NCI-H1417 (cell line): ENCODE results near the gene FGF14.

Experiments used
- DNase-seq, 3 experiments: peaks; one replicate each; lab custom pipeline; 2025; lab: John Stamatoyannopoulos, UW

The FGF14 gene

DNA sequence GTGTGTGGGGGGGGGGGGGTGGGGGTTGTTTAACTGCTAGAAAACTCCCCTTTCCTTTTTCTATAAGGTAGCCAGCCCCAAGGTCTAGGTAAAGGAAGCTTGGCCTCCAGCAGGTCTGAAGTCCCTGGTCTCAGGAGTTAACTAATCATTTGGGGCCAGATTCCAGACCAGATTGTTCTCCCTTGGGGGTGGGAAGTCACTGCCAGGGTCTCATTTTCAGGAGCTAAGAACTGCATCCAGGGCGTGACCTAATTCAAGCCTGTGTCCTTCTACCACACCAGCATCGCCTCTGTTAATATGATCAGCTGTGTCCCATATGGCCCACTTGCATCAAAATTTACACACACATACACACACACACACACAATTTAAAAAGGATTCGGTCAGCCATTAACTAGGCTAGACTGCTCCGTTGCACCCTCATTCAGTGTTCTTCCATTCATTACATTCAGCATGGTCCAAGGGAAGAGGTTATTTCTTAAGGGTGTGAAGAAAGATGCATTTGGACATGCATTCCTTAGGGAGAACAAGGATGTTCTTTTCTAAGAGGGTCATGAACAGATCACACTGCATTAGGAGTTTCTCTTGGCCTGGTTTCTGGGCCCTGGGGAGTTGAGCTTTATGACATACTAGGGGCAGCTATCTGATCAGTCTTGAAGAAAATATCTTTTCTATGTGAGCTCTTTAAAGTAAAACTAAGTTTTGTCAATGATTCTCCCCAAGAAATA, 91.0 kb downstream of the FGF14 start:
- DNase-seq: no peak

DNA sequence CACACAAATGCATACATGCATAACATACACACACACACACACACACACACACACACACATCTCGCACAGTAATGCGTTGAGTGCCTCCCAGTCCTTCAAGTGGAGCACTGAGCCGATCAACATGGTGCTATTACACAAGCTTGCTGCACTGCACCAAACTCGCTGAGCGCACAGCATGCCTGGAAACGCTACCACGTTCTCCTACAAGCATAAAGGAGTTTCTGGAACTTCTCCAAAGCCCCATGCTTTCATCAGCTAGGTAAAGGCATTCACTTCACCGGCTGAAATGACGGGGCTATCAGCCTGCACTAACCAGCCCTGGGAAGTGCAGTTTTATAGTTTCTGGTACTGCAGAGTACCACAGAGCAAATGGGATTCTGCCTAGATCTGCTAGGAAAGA, 92.7 kb downstream of the FGF14 start:
- peak in 1 of 3 experiments; percentile 68 for DNase-seq

DNA sequence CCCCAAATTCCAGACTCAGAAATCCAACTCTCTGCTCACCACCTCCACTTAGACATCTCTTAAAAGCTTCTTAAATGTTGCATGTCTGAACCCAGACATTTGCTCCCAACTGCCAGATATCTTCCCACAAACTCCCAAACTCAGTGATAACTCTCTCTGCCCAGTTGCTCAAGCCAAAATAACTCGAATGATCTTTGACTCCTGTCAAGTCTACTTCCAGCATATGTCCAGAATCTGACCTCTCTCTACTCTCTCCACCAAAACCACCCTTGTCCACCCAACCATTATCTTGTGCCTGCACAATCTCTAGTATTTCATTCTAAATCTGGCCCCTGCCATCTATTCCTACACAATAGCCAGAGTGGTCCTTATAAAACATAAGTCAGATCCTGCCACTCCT, 99.3 kb downstream of the FGF14 start:
- no peak for DNase-seq

DNA sequence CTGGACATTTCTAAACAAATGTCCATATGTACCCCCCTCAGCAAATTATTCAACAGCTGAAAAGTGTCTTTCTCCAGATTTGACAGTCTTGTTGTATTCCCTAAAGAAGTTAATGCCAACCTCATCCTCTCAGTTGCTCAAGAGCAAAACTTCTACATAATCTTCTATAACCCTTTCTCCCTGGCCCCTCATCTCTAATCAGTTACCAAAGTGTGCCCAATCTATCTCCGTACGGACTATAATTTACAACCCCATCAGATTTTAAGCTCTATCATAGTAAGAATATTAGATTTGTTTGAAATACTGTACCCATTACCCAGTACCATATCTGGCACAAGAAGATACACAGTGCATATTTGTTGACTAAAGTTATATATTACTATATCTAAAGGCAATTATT, 101.5 kb downstream of the FGF14 start:
- DNase-seq: no peak

DNA sequence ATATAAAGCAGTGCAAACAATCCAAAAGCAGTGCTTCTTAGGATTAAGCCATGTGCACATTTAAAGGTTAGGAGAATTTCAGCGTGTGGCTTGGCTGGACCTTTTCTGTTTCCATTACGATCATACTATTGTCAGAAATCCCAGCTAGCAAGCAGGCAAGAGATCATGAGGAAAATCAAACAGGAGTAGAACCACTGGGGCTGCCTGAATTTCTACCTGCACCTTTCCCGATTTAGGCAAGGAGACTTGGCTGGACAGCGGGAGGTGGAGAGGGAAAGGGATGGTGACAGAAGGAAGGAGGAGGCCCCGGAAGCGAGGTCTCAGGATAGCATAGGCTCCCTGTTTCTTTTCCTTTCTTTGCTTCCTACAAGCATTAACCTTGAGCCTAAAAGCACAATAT, 102.5 kb downstream of the FGF14 start:
- DNase-seq: no peak

DNA sequence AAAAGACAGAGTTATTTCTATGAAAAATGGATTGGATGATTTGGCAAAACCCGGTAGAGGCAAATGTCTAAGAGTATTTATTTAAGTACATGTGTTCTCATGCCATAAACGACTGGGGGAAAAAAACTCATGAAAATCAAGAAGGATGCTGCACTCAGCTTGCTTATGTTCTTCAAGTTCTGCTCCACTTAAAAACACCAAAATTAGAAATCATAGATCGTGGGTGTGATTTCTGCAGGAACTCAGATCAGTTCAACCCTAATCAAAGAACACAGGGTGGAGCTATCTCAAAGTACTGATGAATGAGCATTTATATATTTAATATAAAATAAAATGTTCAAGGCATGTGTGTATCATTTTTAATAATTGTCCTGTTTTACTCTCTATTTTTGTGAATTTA, 103.8 kb downstream of the FGF14 start:
- no peak for DNase-seq

DNA sequence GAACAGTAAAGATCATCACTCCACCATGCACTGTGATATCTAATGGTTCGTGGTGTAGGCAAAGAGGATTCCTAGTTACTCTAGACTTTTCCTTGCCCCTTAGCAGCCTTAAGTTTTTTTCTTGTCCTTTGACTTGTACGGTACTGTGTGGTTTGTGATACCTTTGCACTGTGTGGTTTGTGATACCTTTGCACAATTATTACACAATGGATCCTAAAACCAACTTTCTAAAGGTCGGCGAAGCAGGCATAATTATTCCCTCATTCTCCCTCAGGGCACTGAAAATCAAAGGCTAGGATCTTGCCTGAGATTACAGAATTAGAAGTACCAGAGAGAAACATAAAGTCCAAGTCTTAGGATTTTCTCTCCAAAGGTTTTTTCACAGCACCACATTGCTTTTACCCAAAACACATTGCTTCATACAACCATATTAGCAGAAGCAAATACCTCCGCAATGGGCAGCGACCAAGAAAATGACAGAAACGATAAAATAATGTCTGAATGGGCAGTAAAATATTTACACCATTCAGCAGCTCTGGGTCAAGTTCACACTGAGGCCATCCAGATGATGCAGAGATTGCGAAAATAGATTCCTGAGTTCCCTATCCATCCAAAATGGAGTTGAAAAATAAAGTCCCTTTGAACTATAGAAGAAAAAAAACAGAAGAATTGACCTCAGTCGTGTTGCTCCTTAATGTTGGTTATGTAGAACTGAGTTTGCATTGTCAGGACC, 106.4 kb downstream of the FGF14 start:
- DNase-seq: no peak

DNA sequence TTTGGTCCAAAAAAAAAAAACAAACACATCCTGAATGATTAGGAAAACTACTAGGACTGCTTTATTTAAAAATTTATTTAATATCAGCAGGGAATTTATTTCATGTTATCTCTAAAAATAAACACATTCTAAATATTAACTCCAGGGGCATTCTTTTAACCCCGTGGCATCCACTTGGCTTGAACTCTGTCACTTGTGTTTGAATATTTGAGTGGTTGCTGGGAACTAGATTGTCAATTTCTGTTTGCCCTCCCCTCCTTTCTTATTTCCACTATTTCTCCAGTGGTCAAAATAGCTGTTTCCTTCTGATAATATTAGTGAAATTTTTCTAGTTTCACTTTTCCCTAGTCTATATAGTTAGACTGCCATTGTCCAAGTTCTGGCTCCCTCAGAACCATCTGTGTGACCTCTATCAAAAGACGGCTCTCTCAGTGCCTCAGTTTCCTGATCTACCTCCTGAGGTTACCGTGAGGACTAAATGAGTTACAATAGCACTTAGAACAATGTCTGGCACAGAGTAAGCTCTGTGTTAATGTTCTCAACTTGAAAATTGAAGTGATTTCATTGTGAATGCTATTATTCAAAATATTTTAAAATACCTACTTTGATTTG, 107.3 kb downstream of the FGF14 start:
- DNase-seq: no peak

DNA sequence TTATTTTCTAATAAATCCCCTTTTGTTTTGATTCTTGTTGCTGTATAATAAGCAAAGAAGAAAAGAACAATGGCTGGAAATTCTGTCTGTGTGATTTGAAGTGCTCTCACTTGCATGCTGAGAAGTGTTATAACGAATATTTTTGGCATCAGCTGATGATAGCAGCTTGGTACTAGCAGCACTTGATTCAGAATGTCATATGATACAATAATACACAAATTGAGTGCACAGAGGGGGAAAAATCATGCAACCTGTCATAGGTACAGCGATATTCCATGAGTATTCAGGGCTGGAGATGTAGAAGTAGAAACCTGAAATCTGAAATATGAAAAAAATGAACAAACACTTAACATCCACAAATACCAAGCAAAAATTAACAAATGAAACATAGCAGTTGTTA, 108.1 kb downstream of the FGF14 start:
- DNase-seq: peak in 2 of 3 experiments; percentile 45 to 72

DNA sequence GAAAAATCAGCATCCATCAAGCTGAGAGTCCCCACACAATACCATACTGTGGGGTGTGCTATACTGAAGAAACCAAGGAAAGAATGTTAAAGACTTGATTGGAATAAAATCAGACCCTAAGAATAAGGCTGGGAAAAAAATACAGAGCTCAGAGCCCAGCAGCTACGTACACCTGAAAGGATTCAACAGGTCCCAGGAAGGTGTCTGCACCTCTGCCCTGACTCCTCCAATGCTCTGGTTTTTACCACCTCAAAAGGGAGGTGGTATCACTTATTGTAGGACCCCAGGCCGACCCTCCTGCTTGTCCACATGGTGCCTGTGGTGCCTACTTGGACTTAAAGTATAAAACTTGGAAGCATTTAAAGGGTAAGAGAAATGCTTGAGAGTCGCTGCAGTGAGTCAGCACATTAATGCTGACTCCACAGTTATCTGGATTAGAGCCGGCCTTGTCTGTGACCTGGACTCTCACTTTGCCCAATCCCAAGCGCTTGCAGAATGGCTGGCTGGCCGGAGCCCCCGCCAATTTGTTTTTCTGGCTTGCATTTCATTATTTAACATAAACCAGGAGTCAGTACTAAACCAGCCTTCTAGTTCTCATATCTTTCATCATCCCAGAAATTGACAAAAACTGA, 110.1 kb downstream of the FGF14 start:
- no peak for DNase-seq

DNA sequence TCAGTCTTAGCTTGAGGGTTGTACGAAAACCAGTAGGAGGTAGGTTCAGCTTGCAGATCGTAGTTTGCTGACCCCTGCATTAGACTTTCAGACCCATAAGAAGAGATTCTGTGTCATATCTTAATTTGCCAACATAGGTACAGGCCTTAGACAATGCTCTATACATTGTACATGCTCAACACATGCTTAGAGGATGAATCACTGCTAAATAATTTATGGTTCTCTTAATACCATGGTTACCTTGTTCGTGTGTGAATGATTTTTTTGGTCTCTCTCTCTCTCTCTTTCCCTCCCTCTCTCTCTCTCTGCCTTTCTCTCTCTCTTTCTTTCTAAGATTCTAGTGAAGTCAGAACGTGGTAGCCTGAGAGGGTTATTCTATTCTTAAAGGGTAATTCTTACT, 112.2 kb downstream of the FGF14 start:
- no peak for DNase-seq

DNA sequence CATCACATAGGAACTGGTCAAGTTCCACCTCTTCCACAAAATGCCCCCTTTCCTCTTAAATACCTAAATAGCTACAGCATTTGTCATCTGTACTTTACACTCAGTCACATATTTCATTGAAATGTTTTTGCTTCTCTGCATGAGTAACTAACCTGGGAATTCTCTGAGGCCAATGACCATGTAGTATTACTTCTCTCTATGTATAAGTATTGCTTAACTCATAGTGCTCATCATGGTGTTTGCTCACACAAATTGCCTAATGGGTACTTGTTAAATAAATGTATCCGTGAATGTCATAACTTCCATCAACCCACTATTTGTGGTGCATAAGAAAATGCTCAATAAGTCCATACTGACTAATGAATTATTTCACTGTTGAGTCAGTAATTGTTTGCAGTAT, 115.5 kb downstream of the FGF14 start:
- DNase-seq: peak in 1 of 3 experiments; percentile 40

DNA sequence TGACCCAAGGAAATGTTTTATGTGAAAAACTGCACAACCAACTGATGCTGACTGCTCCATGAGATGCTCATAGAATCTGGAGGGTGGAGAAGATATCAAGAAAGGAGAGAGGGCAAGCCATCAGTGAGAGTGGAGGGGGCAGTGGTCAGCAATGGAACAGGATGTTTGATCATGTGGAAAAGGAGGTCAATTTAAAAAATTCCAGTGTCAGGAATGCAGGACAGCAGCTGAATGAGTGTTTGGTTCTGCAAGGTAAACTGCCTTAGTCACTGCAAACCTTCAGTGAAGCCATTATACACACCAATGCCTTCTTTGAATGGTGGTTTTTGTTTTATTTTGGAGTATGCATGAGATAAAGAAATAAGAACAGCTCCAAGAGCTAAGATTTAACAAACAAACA, 121.5 kb downstream of the FGF14 start:
- no peak for DNase-seq

DNA sequence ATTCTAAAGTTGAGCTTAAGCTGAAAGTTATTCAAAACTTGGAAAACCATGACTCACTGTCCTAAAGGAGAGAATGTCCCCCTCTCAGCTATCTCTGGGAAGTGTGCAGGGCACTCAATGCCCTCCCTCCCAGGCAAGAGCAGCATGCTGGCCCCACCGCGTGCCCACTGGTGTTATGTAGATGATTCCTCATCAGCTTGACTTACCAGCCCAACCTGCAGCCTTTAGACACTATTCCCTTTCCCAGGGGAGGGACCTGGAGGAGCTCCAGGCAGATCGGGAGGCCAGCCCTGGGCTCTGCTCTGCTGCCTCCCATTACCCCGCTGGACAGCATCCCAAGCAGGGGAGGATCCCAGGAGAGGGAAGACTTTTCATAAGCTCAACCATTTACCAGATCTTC, 124.6 kb downstream of the FGF14 start:
- no peak for DNase-seq

DNA sequence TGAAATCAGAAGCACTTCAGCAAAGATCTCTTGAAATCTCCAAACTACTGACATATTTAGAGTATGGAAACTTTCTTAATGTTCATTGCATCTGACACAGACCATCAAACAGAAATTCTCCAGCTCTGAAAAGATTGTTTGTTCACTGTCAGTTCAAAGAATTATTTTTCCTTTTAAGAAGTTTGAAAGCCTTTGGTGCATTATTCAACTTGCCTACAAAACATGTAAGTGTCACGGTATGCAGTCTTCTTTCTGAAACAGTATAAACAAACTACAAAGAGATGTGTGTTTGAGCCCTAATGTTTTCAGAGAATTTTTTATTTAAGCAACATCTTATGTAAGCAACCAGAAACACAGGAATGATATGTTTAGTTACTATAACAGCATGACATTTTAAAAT, 125.4 kb downstream of the FGF14 start:
- DNase-seq: no peak

DNA sequence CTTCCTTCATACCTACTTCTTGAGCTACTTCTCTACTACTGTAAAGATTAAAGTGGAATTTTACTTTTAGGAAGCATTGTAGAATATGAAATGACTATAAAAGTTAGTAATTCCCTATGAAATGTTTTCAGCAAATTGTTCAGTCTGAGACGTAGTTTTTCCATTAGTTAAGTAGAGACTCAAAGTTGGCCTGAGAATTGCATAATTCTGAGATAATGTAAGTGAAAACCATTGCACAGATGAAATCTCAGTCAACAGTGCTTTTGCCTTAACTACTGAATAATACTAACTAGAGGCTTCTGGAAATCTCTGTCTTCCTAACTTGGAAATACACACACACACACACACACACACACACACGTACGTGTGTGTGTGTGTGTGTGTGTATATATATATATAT, 125.9 kb downstream of the FGF14 start:
- no peak for DNase-seq

DNA sequence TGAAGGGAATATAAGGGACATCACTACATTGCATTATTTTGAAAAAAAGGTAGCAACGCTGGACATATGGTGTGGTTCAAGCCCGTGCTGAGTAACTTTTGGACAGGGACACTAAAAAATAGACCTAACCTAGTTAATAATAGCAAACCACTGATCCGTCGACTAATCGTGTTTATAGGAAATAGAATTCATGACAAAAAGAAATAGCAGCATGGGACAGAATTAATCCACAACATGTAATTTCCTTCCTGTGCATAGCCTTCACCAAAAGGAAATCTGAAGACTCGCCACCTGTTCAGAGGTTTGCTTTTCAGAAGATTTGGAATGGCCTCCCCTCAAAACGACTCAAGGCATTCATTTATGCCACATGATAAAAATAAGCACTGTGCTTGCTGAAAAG, 128.7 kb downstream of the FGF14 start:
- DNase-seq: no peak

DNA sequence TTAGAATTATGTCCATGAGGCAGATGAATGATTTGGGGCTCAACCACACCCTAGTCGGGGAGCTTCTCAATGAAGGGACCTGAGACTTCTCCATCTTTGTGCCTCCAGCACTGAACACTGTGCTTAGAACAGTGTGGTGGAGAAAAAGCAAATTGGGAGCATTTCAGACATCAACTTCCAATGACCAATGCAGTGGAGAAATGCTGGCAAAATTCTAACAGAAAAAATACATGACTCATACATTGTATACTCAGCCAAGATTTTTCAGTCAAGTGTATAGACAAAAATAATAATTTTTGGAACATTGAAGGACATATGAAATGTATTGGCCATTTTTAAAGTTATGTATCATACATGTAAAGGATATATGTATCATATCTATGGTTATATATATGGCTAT, 134.7 kb downstream of the FGF14 start:
- no peak for DNase-seq

DNA sequence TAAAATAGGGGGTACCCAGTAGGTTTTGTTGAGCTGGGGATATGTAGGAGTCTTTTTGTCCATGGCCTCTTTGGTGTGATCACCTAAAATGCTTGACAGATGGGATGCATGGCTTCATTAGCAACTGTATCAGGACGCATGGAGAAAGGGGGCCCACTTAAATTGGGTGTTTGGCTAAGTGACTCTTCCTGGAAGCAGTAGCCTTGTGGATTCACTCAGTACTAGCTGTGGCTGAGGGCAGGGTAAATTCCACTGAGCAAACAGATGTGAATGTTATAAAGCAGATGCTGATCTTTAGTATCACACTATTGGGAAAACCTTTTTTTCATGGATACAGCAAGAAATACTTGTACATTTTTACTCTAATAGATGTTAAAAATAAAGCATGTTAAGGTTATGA, 140.0 kb downstream of the FGF14 start:
- DNase-seq: no peak

DNA sequence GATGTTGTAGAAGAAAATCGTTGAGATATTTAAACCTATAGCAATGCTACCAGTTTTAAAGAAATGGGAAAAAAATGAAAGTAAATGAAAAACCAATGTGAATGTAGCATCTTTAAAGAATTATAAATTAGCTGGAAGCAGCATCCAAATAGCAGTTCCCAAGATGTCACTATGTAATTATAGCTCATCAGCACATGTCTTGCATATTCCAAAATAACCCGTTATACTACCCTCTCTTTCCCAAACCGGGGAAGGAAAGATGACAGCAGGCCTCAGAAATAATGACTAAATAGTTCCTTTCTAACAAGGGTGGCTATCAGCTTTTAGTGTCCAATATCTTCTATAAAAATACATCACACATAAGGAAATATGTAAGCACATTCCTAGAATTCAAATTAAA, 140.5 kb downstream of the FGF14 start:
- no peak for DNase-seq

DNA sequence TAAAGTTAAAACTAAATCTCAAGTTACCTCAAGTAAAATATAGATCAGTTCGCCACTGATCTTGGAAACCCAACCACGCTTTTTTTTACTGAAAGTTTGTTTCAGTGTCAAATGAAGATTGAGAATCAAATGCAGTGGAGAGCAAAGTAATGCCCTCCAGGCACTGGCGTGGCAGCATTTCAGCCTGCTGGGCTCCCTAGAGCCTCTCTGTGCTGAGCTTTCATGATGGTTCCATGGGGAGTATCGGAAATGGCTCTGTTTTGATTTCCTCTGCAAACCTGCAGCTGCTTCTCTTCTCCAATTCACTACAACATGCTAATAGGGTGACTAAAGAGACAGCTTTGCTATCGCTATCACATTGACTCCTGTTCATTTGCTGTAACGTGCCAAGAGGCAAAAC, 141.6 kb downstream of the FGF14 start:
- DNase-seq: no peak

DNA sequence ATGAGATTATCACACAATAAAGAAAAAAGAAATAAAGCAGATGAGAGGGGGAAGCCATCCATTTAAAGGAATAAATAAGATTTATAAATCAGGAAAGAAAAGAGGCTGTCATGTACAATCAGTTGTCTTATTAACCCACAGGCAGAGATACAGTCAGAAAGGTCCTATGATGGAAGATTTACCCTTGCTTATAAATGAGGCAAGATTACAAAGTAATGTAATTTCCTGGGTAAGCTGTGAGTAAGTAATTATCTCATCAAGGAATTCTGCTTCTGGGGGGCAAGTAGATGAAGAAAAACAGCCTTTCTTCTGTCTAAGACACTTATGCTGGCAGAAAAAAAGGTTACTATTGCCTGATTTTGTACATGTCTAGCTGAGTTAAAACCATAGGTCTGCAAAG, 146.4 kb downstream of the FGF14 start:
- DNase-seq: no peak

DNA sequence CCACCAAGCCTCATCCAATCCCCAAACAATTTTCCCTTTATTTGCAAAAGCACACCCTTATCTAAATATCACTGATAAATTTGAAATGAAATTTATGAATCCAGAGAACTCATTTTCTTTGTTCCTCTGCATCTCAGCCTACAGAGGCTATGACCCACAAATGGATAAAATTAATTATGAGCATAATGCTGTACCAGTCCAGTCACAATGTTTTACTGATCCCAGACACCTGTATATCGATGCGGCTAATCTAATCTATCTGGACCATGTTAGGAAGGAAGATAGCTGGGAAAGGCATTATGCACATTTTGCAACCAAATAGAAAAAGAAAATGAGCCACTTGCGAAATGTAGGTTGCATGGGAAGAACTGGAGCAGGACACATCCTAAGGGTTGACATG, 150.0 kb downstream of the FGF14 start:
- no peak for DNase-seq
